ENCODE results near the gene PLB1.

PLB1 gene

GRCh38 chr2:28568533-28568932, 72.7 kb downstream of the PLB1 start:
- H3K4me1 ChIP-seq (ENCODE audit: insufficient read depth, low read length, poor library complexity, severe bottlenecking), result peaks cover 12% of the 10 kb centered on the region
- no peak overlapping the region for H3K4me2 ChIP-seq (ENCODE audit: low read depth, low read length, poor library complexity, severe bottlenecking)
- no peaks in the 10 kb centered on the region for H3K27me3 ChIP-seq (ENCODE audit: insufficient read depth, low read length, poor library complexity, severe bottlenecking)
- H3F3A ChIP-seq (ENCODE audit: low read depth), result no peaks in the 10 kb centered on the region
- H3K9ac ChIP-seq (ENCODE audit: low read depth, low read length, poor library complexity, severe bottlenecking), result no peak overlapping the region
- H3K79me2 ChIP-seq (ENCODE audit: insufficient read depth, low read length), result no peaks in the 10 kb centered on the region
- no peak overlapping the region for H2AFZ ChIP-seq (ENCODE audit: low read length)
- H3K9me3 ChIP-seq (ENCODE audit: insufficient read depth, low read depth, low read length), result no peaks in the 10 kb centered on the region
- TF ChIP-seq, protein P1, sequence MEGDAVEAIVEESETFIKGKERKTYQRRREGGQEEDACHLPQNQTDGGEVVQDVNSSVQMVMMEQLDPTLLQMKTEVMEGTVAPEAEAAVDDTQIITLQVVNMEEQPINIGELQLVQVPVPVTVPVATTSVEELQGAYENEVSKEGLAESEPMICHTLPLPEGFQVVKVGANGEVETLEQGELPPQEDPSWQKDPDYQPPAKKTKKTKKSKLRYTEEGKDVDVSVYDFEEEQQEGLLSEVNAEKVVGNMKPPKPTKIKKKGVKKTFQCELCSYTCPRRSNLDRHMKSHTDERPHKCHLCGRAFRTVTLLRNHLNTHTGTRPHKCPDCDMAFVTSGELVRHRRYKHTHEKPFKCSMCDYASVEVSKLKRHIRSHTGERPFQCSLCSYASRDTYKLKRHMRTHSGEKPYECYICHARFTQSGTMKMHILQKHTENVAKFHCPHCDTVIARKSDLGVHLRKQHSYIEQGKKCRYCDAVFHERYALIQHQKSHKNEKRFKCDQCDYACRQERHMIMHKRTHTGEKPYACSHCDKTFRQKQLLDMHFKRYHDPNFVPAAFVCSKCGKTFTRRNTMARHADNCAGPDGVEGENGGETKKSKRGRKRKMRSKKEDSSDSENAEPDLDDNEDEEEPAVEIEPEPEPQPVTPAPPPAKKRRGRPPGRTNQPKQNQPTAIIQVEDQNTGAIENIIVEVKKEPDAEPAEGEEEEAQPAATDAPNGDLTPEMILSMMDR (conservative IDR thresholded peaks at IDR 0.05; ENCODE audit: low read length), result no peak
- TF ChIP-seq EZH2phosphoT487 (IDR thresholded peaks at IDR 0.05; ENCODE audit: borderline replicate concordance), result no peak
- H3K36me3 ChIP-seq (ENCODE audit: insufficient read depth, low read length), result no peaks in the 10 kb centered on the region
- no peak overlapping the region for H3K4me3 ChIP-seq (ENCODE audit: low read length, poor library complexity, severe bottlenecking)
- H4K20me1 ChIP-seq (ENCODE audit: insufficient read depth, low read length, poor library complexity, severe bottlenecking), result no peaks in the 10 kb centered on the region
- H3K9me2 ChIP-seq (replicated peaks; ENCODE audit: low read depth, low read length), result no peaks in the 10 kb centered on the region

GRCh38 chr2:28570431-28570830, 74.6 kb downstream of the PLB1 start:
- Histone ChIP-seq H3K9me2 (replicated peaks; ENCODE audit: low read depth, low read length) (no peaks in the 10 kb centered on the region), H3F3A (ENCODE audit: low read depth) (no peaks in the 10 kb centered on the region), H2AFZ (ENCODE audit: low read length) (no peak overlapping the region), H3K4me1 (ENCODE audit: insufficient read depth, low read length, poor library complexity, severe bottlenecking) (peaks cover 12% of the 10 kb centered on the region), H3K27me3 (ENCODE audit: insufficient read depth, low read length, poor library complexity, severe bottlenecking) (no peaks in the 10 kb centered on the region), H3K9ac (ENCODE audit: low read depth, low read length, poor library complexity, severe bottlenecking) (no peak overlapping the region), H3K4me3 (ENCODE audit: low read length, poor library complexity, severe bottlenecking) (no peak overlapping the region), H3K9me3 (ENCODE audit: insufficient read depth, low read depth, low read length) (no peaks in the 10 kb centered on the region), H3K36me3 (ENCODE audit: insufficient read depth, low read length) (no peaks in the 10 kb centered on the region), H4K20me1 (ENCODE audit: insufficient read depth, low read length, poor library complexity, severe bottlenecking) (no peaks in the 10 kb centered on the region), H3K4me2 (ENCODE audit: low read depth, low read length, poor library complexity, severe bottlenecking) (no peak overlapping the region), H3K79me2 (ENCODE audit: insufficient read depth, low read length) (no peaks in the 10 kb centered on the region)
- no peak for TF ChIP-seq EZH2phosphoT487 (IDR thresholded peaks at IDR 0.05; ENCODE audit: borderline replicate concordance)
- TF ChIP-seq, protein P1 (conservative IDR thresholded peaks at IDR 0.05; ENCODE audit: low read length), result no peak

DNA sequence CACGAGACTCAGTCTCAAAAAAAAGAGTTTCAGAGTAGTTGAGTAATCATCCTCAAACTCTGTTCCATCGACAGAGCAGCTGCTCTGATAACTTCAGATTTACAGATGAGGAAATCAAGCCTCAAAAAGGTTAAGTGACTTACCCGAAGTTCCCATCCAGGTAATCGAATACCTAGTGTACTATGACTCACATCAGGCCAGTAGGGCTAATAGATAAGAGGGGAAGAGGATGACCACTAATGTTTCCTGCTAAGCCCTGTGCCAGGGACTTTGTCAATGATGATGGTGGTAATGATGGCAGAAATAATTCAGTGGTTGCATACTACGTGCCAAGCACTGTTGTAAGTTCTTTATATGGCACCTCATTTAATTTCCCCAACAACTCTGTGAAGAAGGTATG, 80.9 kb downstream of the PLB1 start:
- H3K4me3 ChIP-seq (ENCODE audit: low read length, poor library complexity, severe bottlenecking), result no peak overlapping the region
- no peaks in the 10 kb centered on the region for H3F3A ChIP-seq (ENCODE audit: low read depth)
- no peak overlapping the region for H3K4me2 ChIP-seq (ENCODE audit: low read depth, low read length, poor library complexity, severe bottlenecking)
- no peaks in the 10 kb centered on the region for H3K27me3 ChIP-seq (ENCODE audit: insufficient read depth, low read length, poor library complexity, severe bottlenecking)
- H3K9me2 ChIP-seq (replicated peaks; ENCODE audit: low read depth, low read length), result no peaks in the 10 kb centered on the region
- no peak for TF ChIP-seq EZH2phosphoT487 (IDR thresholded peaks at IDR 0.05; ENCODE audit: borderline replicate concordance)
- TF ChIP-seq, protein P1 (conservative IDR thresholded peaks at IDR 0.05; ENCODE audit: low read length), result no peak
- H2AFZ ChIP-seq (ENCODE audit: low read length), result no peak overlapping the region
- no peaks in the 10 kb centered on the region for H3K79me2 ChIP-seq (ENCODE audit: insufficient read depth, low read length)
- no peaks in the 10 kb centered on the region for H4K20me1 ChIP-seq (ENCODE audit: insufficient read depth, low read length, poor library complexity, severe bottlenecking)
- H3K36me3 ChIP-seq (ENCODE audit: insufficient read depth, low read length), result no peaks in the 10 kb centered on the region
- no peak overlapping the region for H3K9ac ChIP-seq (ENCODE audit: low read depth, low read length, poor library complexity, severe bottlenecking)
- H3K4me1 ChIP-seq (ENCODE audit: insufficient read depth, low read length, poor library complexity, severe bottlenecking), result no peaks in the 10 kb centered on the region
- no peaks in the 10 kb centered on the region for H3K9me3 ChIP-seq (ENCODE audit: insufficient read depth, low read depth, low read length)
